Right cardiac atrium (tissue), 5 donors: ENCODE measurements around the gene LUZP1. TPM values are rescaled to one million over a fixed set of nuclear protein-coding genes. Genes with fewer than 3 reads are reported as not detected.

Experiments
- ATAC-seq, 2 donors: fragments of 200-7000 bp; cut with Tn5 transposase; one replicate each; pipeline versions ENCODE4 v1.8.0 to v1.9.1; 2020; ENCODE audit warnings: moderate library complexity in 2 of 2, mild to moderate bottlenecking in 1 of 2
- DNase-seq, 3 donors: peaks; one replicate each; pipeline ENCODE4 v3.0.0-alpha.2; 2020
- H3K27ac ChIP-seq: one replicate; pipeline ENCODE4 v1.5.1; 2013; ENCODE audit warnings: mild to moderate bottlenecking, low read length, control low read depth, moderate library complexity
- H3K27me3 ChIP-seq: one replicate; pipeline ENCODE4 v1.6.1; 2013; ENCODE audit not compliant: control insufficient read depth, insufficient read depth
- H3K4me1 ChIP-seq: one replicate; pipeline ENCODE4 v1.6.1; 2013; ENCODE audit warnings: low read length; ENCODE audit not compliant: control insufficient read depth, insufficient read depth
- H3K4me3 ChIP-seq: one replicate; pipeline ENCODE4 v1.5.1; 2013; ENCODE audit warnings: low read length, control low read depth
- H3K9me3 ChIP-seq: one replicate; pipeline ENCODE4 v1.6.1; 2013; ENCODE audit warnings: low read length; ENCODE audit not compliant: control insufficient read depth
- WGBS: extraction: QIAGEN DNeasy Blood & Tissue Kit; methylation state at CpG from one replicate; pipeline ENCODE4 v1.1.7; 2013; 5-methylcytosine and 5-hydroxymethylcytosine counted together
- intact Hi-C, 4 donors: fragments of 100-400 bp; cut with DNase I; formaldehyde crosslinking; loops; one replicate each; pipeline versions ENCODE4 v1.11.0 to v1.14.0; 2022 to 2023
- polyA plus RNA-seq: library from polyadenylated mRNA; stranded (reverse); fragments of 200-250 nt; gene quantifications from one replicate; pipeline ENCODE4 v1.2.3, GENCODE V29; 2013
- total RNA-seq, 4 donors: library from RNA; stranded (reverse); fragmentation: NEBNext Ultra II Directional; extraction: Animal tissue kit (Norgen Biotek cat#: 25700); gene quantifications; one replicate each; pipeline ENCODE4 v1.2.1, GENCODE V29; 2021
- donor health status: healthy with polysubstance abuse.
- donor health status: DM: no; HTN: yes; CAD: no.
- donor health status: DM: no; HTN: no; CAD: no.
- donor health status: DM: no; HTN: yes; CAD: no; lungs with severe emphysema.
- donor health status: DM: yes; HTN: yes; CAD: no.

LUZP1 gene
- total and polyA plus RNA-seq, 5 donors = 9.5 to 61.9 (median 35.1) TPM

DNA sequence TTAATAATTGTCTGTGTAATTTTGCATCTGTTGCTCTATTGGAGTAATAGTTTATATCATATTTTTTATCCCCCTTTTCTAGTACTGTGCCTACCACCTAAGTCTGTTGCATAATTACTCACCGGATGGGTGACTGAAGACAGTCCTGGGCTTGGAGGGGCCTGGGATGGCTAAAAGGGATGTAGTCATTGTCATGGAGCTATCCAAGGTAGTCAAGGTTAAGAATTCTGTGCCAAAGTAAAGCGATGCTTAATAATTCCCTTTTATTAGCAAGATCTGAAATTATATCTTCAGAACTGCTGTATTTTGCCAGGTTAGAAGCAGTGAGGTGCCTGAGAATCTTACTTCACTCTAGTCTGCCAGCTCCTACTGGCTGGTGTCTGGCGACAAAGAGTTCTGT lies 87.8 kb downstream of the LUZP1 start:
- WGBS = 90% methylated on average over 3 of the region's 3 CpGs
- intact Hi-C loops = no loop called here
- H3K9me3 ChIP-seq = no peaks in the 10 kb centered on the region
- ATAC-seq = no peak
- no peak for DNase-seq
- H3K4me3 ChIP-seq = no peak overlapping the region
- no peaks in the 10 kb centered on the region for H3K4me1 ChIP-seq
- no peak overlapping the region for H3K27ac ChIP-seq
- H3K27me3 ChIP-seq = no peaks in the 10 kb centered on the region

DNA sequence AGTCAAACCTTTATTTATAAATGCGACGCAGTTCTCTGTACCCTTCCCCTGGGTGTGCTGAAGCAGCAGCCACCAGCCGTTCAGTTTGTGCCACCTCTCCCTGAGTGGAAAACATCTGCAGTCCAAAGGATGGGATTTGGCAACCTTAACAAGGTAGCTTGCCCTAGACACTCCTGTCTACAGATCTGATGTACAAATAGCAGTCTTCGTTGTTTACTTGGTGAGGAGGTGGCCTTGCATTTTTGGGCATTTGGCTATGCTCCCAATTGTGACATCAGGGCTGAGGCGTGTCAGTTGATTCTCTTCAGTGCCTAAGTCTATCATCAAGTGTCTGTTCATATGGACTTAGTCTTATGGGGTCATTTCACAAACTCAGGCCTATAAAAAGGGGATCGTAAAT lies 89.6 kb downstream of the LUZP1 start:
- WGBS = 82% methylated on average over 6 of the region's 6 CpGs
- Histone ChIP-seq H3K4me3 (no peak overlapping the region), H3K4me1 (no peaks in the 10 kb centered on the region), H3K27ac (no peak overlapping the region), H3K27me3 (no peaks in the 10 kb centered on the region), H3K9me3 (no peaks in the 10 kb centered on the region)
- ATAC-seq (no peak), DNase-seq (no peak)
- intact Hi-C loops = no loop called here

DNA sequence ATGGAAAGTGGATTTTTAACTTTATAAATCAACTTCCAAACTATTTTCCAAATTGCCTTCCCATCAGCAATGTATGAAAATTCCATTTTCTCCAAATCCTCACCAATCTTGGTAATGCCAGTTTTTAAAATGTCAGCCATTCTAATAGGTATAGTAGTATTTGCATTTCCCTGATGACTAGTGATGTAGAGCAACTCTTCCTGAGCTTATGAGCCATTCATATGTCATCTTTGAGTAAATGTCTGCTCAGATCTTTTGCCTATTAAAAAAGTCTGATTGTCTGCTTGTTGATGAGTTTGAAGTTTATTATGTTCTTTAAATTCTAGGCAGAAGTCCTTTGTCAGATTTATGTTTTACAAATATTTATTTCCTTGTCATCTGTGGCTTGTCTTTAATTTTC lies 94.6 kb downstream of the LUZP1 start:
- Histone ChIP-seq H3K4me1 (no peaks in the 10 kb centered on the region), H3K27me3 (no peaks in the 10 kb centered on the region), H3K9me3 (no peaks in the 10 kb centered on the region), H3K27ac (no peak overlapping the region), H3K4me3 (no peak overlapping the region)
- ATAC-seq = no peak
- no peak for DNase-seq
- intact Hi-C loops = no loop called here

DNA sequence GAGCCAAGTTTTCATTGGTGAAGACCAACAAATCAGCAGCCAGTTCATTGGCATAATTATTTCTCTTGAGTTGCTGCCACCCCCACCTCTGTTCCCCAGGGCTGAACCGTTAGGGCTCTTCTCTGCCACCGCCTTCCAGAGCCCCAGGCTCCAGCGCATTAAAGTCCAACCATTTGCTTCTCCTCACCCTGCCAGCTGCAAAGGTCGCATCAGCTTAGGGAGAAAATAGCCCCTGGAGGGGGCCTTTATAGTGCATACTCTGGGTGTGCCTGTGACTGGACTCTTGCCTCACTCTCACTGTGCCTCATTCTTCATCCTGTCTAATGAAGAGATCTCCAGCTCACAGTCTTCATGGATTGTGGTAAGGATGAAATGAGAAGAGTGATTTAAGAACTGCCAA lies 99.0 kb downstream of the LUZP1 start:
- Histone ChIP-seq H3K27ac (no peak overlapping the region), H3K4me3 (no peak overlapping the region), H3K27me3 (no peaks in the 10 kb centered on the region), H3K9me3 (no peaks in the 10 kb centered on the region), H3K4me1 (no peaks in the 10 kb centered on the region)
- WGBS = 87% methylated on average over 4 of the region's 4 CpGs
- ATAC-seq (peak in 1 of 2 donors; percentile 31), DNase-seq (no peak)
- intact Hi-C loops = no loop called here

DNA sequence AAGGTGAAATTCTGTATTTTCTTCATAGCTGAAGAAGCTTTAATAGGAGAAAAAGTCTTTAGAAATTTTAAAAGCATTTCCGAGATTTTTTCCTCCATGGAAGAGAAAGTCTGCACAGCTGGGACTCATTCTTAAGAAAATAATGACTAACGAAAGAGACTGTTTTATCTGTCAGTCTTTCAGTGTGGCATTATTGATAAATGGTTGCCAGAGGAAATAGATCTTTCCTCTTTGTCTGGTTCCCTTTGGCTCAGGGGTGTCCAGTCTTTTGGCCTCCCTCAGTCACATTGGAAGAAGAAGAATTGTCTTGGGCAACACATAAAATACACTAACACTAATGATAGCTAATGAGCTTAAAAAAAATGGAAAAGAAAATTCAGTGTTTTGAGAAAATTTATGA lies 99.5 kb downstream of the LUZP1 start:
- intact Hi-C loops = no loop called here
- Histone ChIP-seq H3K4me3 (no peak overlapping the region), H3K27ac (no peak overlapping the region), H3K27me3 (no peaks in the 10 kb centered on the region), H3K4me1 (no peaks in the 10 kb centered on the region), H3K9me3 (no peaks in the 10 kb centered on the region)
- ATAC-seq = peak in 1 of 2 donors; percentile 41
- DNase-seq = no peak
- 70% methylated on average over 2 of the region's 2 CpGs for WGBS

DNA sequence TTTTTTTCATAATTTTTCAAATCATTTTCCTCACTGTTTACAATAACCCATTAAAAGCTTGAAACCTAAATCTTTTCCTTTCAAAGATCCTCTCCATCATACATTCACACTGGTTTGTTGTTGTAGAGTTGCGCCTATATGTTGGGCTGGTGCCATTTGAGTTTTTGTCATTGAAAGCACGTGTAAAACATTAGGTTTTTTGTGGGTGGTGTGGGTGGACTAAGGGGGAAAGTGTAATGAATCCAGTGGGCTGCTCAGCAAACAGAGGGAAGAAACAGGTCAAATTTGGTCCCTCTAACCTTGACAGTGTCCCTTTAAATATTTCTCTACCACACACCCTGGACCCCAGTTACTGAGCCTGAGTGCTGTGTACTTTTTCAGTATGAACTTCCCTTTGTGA lies 102.6 kb downstream of the LUZP1 start:
- no peak overlapping the region for H3K27ac ChIP-seq
- no peaks in the 10 kb centered on the region for H3K4me1 ChIP-seq
- intact Hi-C loops = no loop called here
- 90% methylated on average over 2 of the region's 2 CpGs for WGBS
- no peaks in the 10 kb centered on the region for H3K9me3 ChIP-seq
- H3K27me3 ChIP-seq = no peaks in the 10 kb centered on the region
- no peak for DNase-seq
- ATAC-seq = no peak
- no peak overlapping the region for H3K4me3 ChIP-seq

DNA sequence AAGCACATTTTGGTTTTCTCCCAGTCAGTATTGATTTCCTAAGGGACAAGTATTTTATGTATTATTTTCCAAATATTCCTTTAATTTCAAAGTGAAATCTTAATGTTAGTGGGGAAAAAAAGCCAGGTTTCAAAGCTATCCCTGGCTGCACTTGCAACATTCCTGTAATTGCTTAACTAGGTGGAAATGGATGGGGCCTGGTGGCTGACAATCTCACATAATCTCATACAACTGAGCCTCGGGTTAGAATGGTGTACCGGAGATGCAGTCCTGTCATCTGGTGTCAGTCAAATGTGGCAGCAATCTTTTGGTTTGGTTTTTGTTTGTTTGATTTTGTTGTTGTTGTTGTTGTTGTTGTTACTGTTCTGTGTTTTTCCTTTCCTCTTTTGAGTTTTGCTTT lies 103.3 kb downstream of the LUZP1 start:
- no peaks in the 10 kb centered on the region for H3K4me1 ChIP-seq
- DNase-seq (no peak), ATAC-seq (no peak)
- no peak overlapping the region for H3K27ac ChIP-seq
- no peaks in the 10 kb centered on the region for H3K27me3 ChIP-seq
- H3K9me3 ChIP-seq = no peaks in the 10 kb centered on the region
- intact Hi-C loops = no loop called here
- 81% methylated on average over 2 of the region's 2 CpGs for WGBS
- H3K4me3 ChIP-seq = no peak overlapping the region

DNA sequence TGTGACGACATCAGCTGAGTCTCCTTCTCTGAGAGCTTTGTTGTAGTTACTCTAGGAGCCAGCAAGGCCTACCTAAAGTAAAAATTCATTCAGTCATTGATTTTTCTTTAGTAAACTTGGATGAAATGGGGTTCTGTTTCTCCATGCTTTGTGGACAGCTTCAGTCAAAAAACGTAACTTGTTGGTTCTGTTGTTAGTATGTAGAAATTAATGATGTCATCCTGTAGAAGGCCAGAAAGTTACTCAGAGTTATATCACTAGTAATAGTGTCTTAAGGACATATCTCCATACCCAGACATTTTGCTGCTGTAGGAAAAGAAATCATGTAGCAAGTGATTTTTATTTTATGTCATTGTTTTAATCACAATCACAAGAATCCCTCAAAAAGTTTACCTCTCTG lies 106.4 kb downstream of the LUZP1 start:
- H3K27ac ChIP-seq = no peak overlapping the region
- DNase-seq (no peak), ATAC-seq (no peak)
- WGBS = 82% methylated on average over 2 of the region's 2 CpGs
- intact Hi-C loops = no loop called here
- H3K27me3 ChIP-seq = no peaks in the 10 kb centered on the region
- H3K4me1 ChIP-seq = no peaks in the 10 kb centered on the region
- no peaks in the 10 kb centered on the region for H3K9me3 ChIP-seq
- H3K4me3 ChIP-seq = no peak overlapping the region

DNA sequence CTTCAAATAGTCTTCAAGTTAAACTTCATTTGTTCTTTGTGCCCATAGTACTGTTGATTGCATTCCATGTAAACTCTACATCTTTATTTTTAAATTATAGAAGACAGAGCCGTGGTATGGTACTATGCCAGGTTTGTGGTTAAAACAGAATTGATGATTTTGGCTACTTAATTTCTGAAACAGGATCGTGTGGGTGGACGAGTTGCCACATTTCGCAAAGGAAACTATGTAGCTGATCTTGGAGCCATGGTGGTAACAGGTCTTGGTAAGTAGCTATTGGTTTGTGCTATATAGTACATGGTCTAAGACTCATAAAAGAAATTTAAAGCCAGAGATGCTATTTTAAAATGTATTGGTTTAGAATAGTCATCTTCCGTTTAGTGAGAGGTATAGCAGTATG lies 111.4 kb downstream of the LUZP1 start:
- intact Hi-C loops = no loop called here
- Histone ChIP-seq H3K4me3 (no peak overlapping the region), H3K9me3 (no peaks in the 10 kb centered on the region), H3K4me1 (no peaks in the 10 kb centered on the region), H3K27me3 (no peaks in the 10 kb centered on the region), H3K27ac (no peak overlapping the region)
- 94% methylated on average over 5 of the region's 5 CpGs for WGBS
- DNase-seq (no peak), ATAC-seq (no peak)

DNA sequence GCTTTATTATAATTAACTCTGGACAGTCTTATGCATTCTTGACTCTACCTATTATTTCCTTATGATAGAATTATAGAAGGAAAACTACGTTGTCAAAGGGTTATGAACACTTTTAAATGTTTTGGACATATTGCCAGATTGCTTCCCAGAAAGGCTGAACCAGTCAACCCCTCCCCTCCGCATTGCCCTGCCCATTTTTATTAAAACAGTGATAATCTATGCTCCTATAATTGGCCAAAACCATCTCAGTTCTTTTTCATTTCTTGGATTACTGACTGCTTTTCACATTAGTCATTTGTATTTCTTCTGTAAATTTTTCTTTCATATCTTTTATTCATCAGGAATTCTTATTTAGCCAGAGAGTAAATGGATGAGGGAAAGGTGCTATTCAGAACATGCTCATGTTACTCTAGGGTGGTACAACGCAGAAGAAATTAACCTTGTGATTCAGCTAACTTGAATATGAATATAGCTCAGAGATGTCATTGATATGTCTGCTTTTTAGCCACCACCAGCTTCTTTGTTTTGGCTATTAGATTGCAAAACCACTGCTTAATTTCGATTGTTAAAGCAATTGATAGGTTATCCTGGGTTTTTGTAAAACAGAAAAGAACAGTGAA lies 117.3 kb downstream of the LUZP1 start:
- no peak for ATAC-seq

DNA sequence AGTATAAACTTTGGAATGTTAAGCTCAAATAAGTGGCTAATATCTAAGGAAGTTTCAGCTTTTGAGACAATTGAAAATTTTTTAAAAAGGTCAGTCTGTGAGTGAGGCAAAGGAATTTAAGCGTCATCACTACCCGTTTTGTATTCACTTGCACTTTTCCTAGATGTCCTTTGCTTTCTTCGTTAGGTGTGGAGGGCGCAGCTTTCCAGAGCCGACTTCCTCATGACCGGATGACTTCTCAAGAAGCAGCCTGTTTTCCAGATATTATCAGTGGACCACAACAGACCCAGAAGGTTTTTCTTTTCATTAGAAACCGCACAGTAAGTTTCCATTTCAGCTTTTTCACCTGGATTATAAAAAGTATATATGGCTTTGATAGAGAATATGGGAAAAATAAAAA lies 118.5 kb downstream of the LUZP1 start:
- peak in 1 of 3 donors; percentile 12 for DNase-seq
- 64% methylated on average over 7 of the region's 7 CpGs for WGBS
- peak in 1 of 2 donors; percentile 76 for ATAC-seq

More for the DNA sequence above, 117.3 kb downstream of the LUZP1 start:
- intact Hi-C loops = no loop called here
- 88% methylated on average over 4 of the region's 4 CpGs for whole genome bisulfite sequencing
- no peak overlapping the region for H3K27ac ChIP-seq
- no peaks in the 10 kb centered on the region for H3K9me3 ChIP-seq
- no peaks in the 10 kb centered on the region for H3K4me1 ChIP-seq
- no peak for DNase-seq
- H3K27me3 ChIP-seq = no peaks in the 10 kb centered on the region
- H3K4me3 ChIP-seq = no peak overlapping the region

DNA sequence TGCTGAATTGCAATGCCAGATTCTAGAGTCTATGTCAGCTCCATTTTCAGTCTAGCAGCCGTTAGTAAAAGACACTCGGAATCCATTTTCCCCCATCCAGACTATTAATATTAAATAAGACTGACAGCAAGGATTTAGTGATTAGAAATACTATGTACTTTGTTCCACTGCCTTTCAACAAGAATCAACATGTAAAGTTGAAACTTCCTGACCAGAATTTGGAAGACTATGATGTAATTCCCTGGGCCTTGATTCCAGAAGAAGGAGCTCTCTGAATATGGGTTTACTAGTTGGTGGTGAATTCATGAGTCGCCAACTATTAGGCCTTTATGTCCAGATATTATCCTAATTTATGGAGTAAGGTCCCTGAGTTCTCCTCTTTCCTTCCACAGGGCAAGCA lies 124.6 kb downstream of the LUZP1 start:
- Histone ChIP-seq H3K9me3 (no peaks in the 10 kb centered on the region), H3K4me3 (no peak overlapping the region), H3K27ac (no peak overlapping the region), H3K27me3 (no peaks in the 10 kb centered on the region), H3K4me1 (peaks cover 2% of the 10 kb centered on the region)
- ATAC-seq (no peak), DNase-seq (no peak)
- 90% methylated on average over 3 of the region's 3 CpGs for WGBS
- intact Hi-C loops = no loop called here

More for the DNA sequence above, 118.5 kb downstream of the LUZP1 start:
- no peaks in the 10 kb centered on the region for H3K9me3 ChIP-seq
- no peaks in the 10 kb centered on the region for H3K27me3 ChIP-seq
- H3K27ac ChIP-seq = no peak overlapping the region
- H3K4me1 ChIP-seq = no peaks in the 10 kb centered on the region
- intact Hi-C loops = no loop called here
- H3K4me3 ChIP-seq = no peak overlapping the region
